ENCODE measurements around the gene ZGRF1.

GRCh38 chr4:112592717-112593116 lies 44.0 kb downstream of the ZGRF1 start:
- TF ChIP-seq CTCF (IDR thresholded peaks at IDR 0.05), result no peak
- no peak for TF ChIP-seq POLR2A (IDR thresholded peaks at IDR 0.05)
